MM.1S (cell line): Measurements from ENCODE around the gene GRAP.

Experiments
- DNase-seq: peaks from one replicate; pipeline ENCODE4 v3.0.0-alpha.2; 2015
- H2AFZ ChIP-seq: fragments of 300-600 bp; sonication (generic); 2 replicates; pipeline ENCODE4 v1.6.0; 2016; ENCODE audit warnings: antibody characterized with exemption, low read length
- H3F3A ChIP-seq: fragments of 300-600 bp; sonication (generic); 2 replicates; pipeline ENCODE4 v1.6.1; 2016; ENCODE audit warnings: mild to moderate bottlenecking, antibody characterized with exemption, low read length, moderate library complexity, mixed read lengths; ENCODE audit not compliant: insufficient read depth
- H3K27ac ChIP-seq: fragments of 300-600 bp; sonication (generic); 2 replicates; pipeline ENCODE4 v1.5.1; 2016; ENCODE audit warnings: mild to moderate bottlenecking, low read length
- H3K27me3 ChIP-seq: fragments of 300-600 bp; sonication (generic); replicated peaks from 2 replicates; pipeline ENCODE4 v1.6.0; 2016; ENCODE audit warnings: low read length; ENCODE audit not compliant: insufficient read depth
- H3K36me3 ChIP-seq: fragments of 300-600 bp; sonication (generic); replicated peaks from 2 replicates; pipeline ENCODE4 v1.6.1; 2016; ENCODE audit warnings: mild to moderate bottlenecking, low read length, mixed read lengths; ENCODE audit not compliant: insufficient read depth
- H3K4me1 ChIP-seq: fragments of 300-600 bp; sonication (generic); 2 replicates; pipeline ENCODE4 v1.6.1; 2016; ENCODE audit warnings: low read length, mixed read lengths
- H3K4me2 ChIP-seq: fragments of 300-600 bp; sonication (generic); 2 replicates; pipeline ENCODE4 v1.6.0; 2016; ENCODE audit warnings: low read depth, low read length
- H3K4me3 ChIP-seq: fragments of 300-600 bp; sonication (generic); 2 replicates; pipeline ENCODE4 v1.5.1; 2016; ENCODE audit warnings: low read length, mixed read lengths
- H3K79me2 ChIP-seq: fragments of 300-600 bp; sonication (generic); 2 replicates; pipeline ENCODE4 v1.6.1; 2016; ENCODE audit warnings: mixed run types, low read length, mixed read lengths
- H3K9ac ChIP-seq: fragments of 300-600 bp; sonication (generic); 2 replicates; pipeline ENCODE4 v1.6.1; 2016; ENCODE audit warnings: low read length, mixed read lengths
- H3K9me2 ChIP-seq: fragments of 300-600 bp; sonication (generic); replicated peaks from 2 replicates; pipeline ENCODE4 v1.6.1; 2016; ENCODE audit warnings: mild to moderate bottlenecking, low read length, mixed read lengths; ENCODE audit not compliant: insufficient read depth
- H3K9me3 ChIP-seq: fragments of 300-600 bp; sonication (generic); replicated peaks from 2 replicates; pipeline ENCODE4 v1.6.1; 2016; ENCODE audit warnings: mild to moderate bottlenecking, low read length, mixed read lengths; ENCODE audit not compliant: insufficient read depth
- H4K20me1 ChIP-seq: fragments of 300-600 bp; sonication (generic); 2 replicates; pipeline ENCODE4 v1.6.1; 2016; ENCODE audit warnings: mild to moderate bottlenecking, low read length, moderate library complexity, mixed read lengths; ENCODE audit not compliant: insufficient read depth
- CTCF ChIP-seq: fragments of 300-600 bp; sonication (generic); IDR thresholded peaks from 2 replicates; pipeline ENCODE4 v1.5.1; 2016; ENCODE audit warnings: antibody characterized with exemption, low read length, mixed read lengths
- EZH2 ChIP-seq: fragments of 300-600 bp; sonication (generic); optimal IDR thresholded peaks from 2 replicates; pipeline ENCODE3; 2017; ENCODE audit warnings: low read depth, mild to moderate bottlenecking, antibody characterized with exemption, low read length, mixed read lengths
- EZH2phosphoT487 ChIP-seq: fragments of 300-600 bp; sonication (generic); IDR thresholded peaks from 2 replicates; pipeline ENCODE4 v1.6.1; 2018; ENCODE audit warnings: antibody characterized with exemption, low read length

GRAP gene

DNA sequence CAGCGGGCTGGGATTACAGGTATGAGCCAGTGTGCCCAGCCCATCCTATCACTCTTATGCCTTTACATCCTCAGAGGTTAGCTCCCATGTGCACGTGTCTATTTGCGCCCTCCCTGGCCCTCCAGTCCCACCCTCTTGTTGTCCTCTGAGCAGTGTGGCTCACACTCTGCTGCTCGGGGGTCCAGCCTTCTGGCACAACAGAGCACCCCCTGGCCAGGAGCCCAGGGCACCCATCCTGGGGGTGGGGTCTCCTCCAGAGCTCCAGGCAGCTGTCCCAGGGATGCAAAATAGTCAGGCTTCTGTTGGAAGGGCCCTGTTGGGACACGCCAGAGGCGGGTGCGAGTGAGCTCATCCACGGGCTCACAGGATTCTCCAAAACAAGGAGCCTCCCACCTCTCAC, 30.5 kb downstream of the GRAP start:
- no peaks in the 10 kb centered on the region for H3K4me1 ChIP-seq
- no peak for TF ChIP-seq EZH2
- TF ChIP-seq CTCF = no peak
- TF ChIP-seq EZH2phosphoT487 = no peak

DNA sequence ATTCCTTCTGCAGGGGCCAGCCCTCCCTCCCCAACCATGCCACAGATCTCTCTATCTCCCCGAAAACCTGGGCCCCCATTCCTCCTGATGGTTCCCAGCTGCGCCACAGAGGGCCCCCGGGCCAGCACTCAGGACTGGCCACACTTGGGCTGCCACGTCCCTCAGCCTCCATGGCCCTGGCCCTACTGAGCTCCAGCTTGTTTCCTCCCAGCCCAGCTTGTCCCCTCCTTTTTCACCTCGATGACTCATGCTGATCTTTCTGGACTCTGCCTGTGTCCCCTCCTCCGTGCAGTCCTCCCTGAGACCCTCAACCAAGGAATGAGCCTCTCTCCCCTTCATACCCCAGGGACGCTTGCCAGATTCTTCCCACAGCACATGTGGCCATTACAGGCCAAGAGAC, 31.3 kb downstream of the GRAP start:
- DNase-seq = no peak
- no peaks in the 10 kb centered on the region for H3K27me3 ChIP-seq
- H4K20me1 ChIP-seq = no peaks in the 10 kb centered on the region
- no peak overlapping the region for H3K27ac ChIP-seq
- no peaks in the 10 kb centered on the region for H3K4me1 ChIP-seq
- H3K9me3 ChIP-seq = no peaks in the 10 kb centered on the region
- H3K4me3 ChIP-seq = no peak overlapping the region
- H3K9ac ChIP-seq = no peak overlapping the region
- H2AFZ ChIP-seq = no peak overlapping the region
- H3K9me2 ChIP-seq = no peaks in the 10 kb centered on the region
- H3K36me3 ChIP-seq = no peaks in the 10 kb centered on the region
- no peak overlapping the region for H3K4me2 ChIP-seq
- TF ChIP-seq EZH2 = no peak
- TF ChIP-seq CTCF = no peak
- no peak for TF ChIP-seq EZH2phosphoT487
- no peaks in the 10 kb centered on the region for H3F3A ChIP-seq
- H3K79me2 ChIP-seq = no peaks in the 10 kb centered on the region

More for the DNA sequence above, 30.5 kb downstream of the GRAP start:
- Histone ChIP-seq H3K27me3 (no peaks in the 10 kb centered on the region), H2AFZ (no peak overlapping the region), H4K20me1 (no peaks in the 10 kb centered on the region), H3K79me2 (no peaks in the 10 kb centered on the region), H3F3A (no peaks in the 10 kb centered on the region), H3K36me3 (no peaks in the 10 kb centered on the region), H3K27ac (no peak overlapping the region), H3K9me2 (no peaks in the 10 kb centered on the region), H3K4me3 (no peak overlapping the region), H3K9ac (no peak overlapping the region), H3K4me2 (no peak overlapping the region), H3K9me3 (no peaks in the 10 kb centered on the region)
- DNase-seq = no peak

- Histone ChIP-seq H3K79me2 (no peaks in the 10 kb centered on the region), H3K36me3 (no peaks in the 10 kb centered on the region), H3K4me3 (no peak overlapping the region), H3F3A (no peaks in the 10 kb centered on the region), H3K9me3 (no peaks in the 10 kb centered on the region), H3K4me2 (no peak overlapping the region), H3K9me2 (no peaks in the 10 kb centered on the region), H3K27ac (no peak overlapping the region), H3K4me1 (no peaks in the 10 kb centered on the region), H2AFZ (no peak overlapping the region), H3K9ac (no peak overlapping the region), H4K20me1 (no peaks in the 10 kb centered on the region), H3K27me3 (no peaks in the 10 kb centered on the region)
- DNase-seq = no peak
- TF ChIP-seq EZH2 = no peak
- no peak for TF ChIP-seq CTCF
- no peak for TF ChIP-seq EZH2phosphoT487
Observed at GRCh38 chr17:19014628-19015215, 32.0 kb downstream of the GRAP start.
